IPS-NIHi11 (cell line): ENCODE data around the gene OR9A4.

Source experiments
- DNase-seq: peaks from one replicate; pipeline ENCODE4 v3.0.0; 2012; ENCODE audit warnings: mixed read lengths, low spot score

The OR9A4 gene

DNA sequence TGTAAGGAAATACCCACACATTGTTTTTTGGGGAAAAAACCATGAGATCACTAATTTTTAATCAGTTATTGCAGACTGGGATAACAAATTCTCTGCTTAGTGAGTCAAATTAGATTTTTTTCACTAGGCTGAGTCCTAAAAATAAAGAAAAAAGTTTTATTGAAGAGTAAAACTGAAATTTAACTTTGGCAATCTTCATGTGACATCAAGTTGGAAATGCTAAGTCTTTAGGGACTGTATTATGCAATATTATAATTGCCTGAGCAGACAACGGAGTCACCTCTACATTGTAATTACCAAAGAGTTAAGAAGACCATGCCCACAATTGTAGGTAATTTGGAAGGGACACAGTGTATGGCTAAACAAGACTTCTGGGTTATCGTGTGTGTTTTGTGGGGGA lies 32.8 kb downstream of the OR9A4 start:
- no peak for DNase-seq

- DNase-seq = no peak
These were observed 33.3 kb downstream of the OR9A4 start for GRCh38 chr7:141949451-141949850.

- no peak for DNase-seq
These were observed 33.7 kb downstream of the OR9A4 start for GRCh38 chr7:141949911-141950310.

GRCh38 chr7:141950806-141951205 lies 34.6 kb downstream of the OR9A4 start:
- DNase-seq = no peak

GRCh38 chr7:141952461-141952860 lies 36.3 kb downstream of the OR9A4 start:
- DNase-seq = no peak

DNA sequence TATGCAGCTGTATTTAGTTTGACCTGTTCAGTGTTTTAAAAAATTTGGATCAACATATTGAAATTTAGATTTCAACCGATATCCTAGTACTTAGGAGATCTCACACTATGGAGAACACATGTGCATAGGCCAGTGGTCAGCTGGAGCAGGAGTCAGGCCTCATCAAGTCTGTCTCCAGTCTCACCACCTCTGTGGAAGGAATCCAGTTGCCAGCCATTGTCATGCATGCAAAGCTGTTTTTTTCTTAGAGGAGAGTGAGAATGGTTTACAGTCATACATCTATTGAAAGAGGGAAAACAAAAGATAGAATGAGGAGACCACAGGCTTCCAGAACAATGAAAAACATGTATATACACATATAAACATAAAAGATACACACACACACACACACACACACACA lies 38.1 kb downstream of the OR9A4 start:
- peak; percentile 38 for DNase-seq

DNA sequence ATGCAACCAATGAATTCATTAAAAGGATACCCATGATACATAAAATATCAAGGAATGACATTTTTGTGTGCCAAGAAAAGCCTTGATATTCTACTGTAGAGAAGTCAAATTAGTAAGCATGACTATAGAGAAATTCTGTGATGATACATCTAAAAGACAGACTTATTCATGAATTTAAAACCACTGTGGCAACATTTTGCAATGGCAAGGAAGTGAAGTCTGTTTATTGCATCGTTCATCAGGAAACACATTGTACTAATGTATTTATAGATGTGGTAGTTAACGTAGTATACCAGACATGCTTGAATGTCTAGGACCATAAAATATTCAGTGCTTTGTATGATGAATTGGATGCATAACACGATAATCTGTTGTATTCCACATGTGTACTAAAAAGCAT lies 39.9 kb downstream of the OR9A4 start:
- no peak for DNase-seq

- DNase-seq = no peak
These were observed 44.7 kb downstream of the OR9A4 start for GRCh38 chr7:141960687-141961422.
